Liver (tissue), 9 donors: ENCODE measurements around the gene ADAM10. TPM values are rescaled to one million over a fixed set of nuclear protein-coding genes. Genes with fewer than 3 reads are reported as not detected.

Experiments
- DNase-seq: peaks from one replicate; pipeline ENCODE4 v3.0.0-alpha.2; 2017; ENCODE audit warnings: low spot score
- H3K27ac ChIP-seq, 2 donors: one replicate each; pipeline ENCODE4 v1.7.0; 2013; ENCODE audit warnings: inconsistent platforms in 2 of 2, low read length in 2 of 2, control low read depth in 1 of 2, low read depth in 1 of 2, mild to moderate bottlenecking in 1 of 2
- H3K27me3 ChIP-seq, 4 donors: one replicate each; pipeline versions ENCODE4 v1.6.1 to v1.7.0; 2013; ENCODE audit warnings: low read length in 3 of 4, inconsistent platforms in 1 of 4, mild to moderate bottlenecking in 1 of 4, moderate library complexity in 1 of 4; ENCODE audit not compliant: control insufficient read depth in 4 of 4, insufficient read depth in 4 of 4
- H3K36me3 ChIP-seq, 4 donors: one replicate each; pipeline versions ENCODE4 v1.6.1 to v1.7.0; 2013; ENCODE audit warnings: low read length in 3 of 4, mild to moderate bottlenecking in 3 of 4, low read depth in 1 of 4, moderate library complexity in 1 of 4; ENCODE audit not compliant: control insufficient read depth in 4 of 4, insufficient read depth in 3 of 4
- H3K4me1 ChIP-seq, 4 donors: one replicate each; pipeline versions ENCODE4 v1.6.1 to v1.7.0; 2013; ENCODE audit warnings: low read length in 3 of 4, mild to moderate bottlenecking in 3 of 4, moderate library complexity in 1 of 4; ENCODE audit not compliant: control insufficient read depth in 4 of 4, insufficient read depth in 4 of 4
- H3K4me3 ChIP-seq, 3 donors: one replicate each; pipeline versions ENCODE4 v1.6.1 to v1.7.0; 2013; ENCODE audit warnings: low read length in 3 of 3, control low read depth in 1 of 3, low read depth in 1 of 3, mild to moderate bottlenecking in 1 of 3
- H3K9ac ChIP-seq, 2 donors: one replicate each; pipeline ENCODE4 v1.7.0; 2013; ENCODE audit warnings: low read length in 2 of 2, mild to moderate bottlenecking in 2 of 2, moderate library complexity in 2 of 2, control low read depth in 1 of 2, low read depth in 1 of 2
- H3K9me3 ChIP-seq, 4 donors: one replicate each; pipeline versions ENCODE4 v1.6.1 to v1.7.0; 2013; ENCODE audit warnings: low read length in 3 of 4; ENCODE audit not compliant: control insufficient read depth in 4 of 4
- ATF3 ChIP-seq: IDR thresholded peaks from 2 replicates; pipeline ENCODE4 v1.6.1; 2016; ENCODE audit warnings: antibody characterized with exemption
- CTCF ChIP-seq: fragments of 150-350 bp; IDR thresholded peaks from 2 replicates; pipeline ENCODE4 v1.5.1; 2017; ENCODE audit warnings: improper control_type of control experiment, low read depth, low read length; ENCODE audit not compliant: missing input control
- EGR1 ChIP-seq, 2 donors: IDR thresholded peaks; 2 replicates each; pipeline ENCODE4 v1.6.1; 2016 to 2018; ENCODE audit warnings: antibody characterized with exemption in 2 of 2, low read depth in 2 of 2
- FOXA2 ChIP-seq: IDR thresholded peaks from 2 replicates; pipeline ENCODE4 v1.6.1; 2016; ENCODE audit warnings: antibody characterized with exemption
- GABPA ChIP-seq, 2 donors: IDR thresholded peaks in 1 of 2; conservative IDR thresholded peaks in 1 of 2; 2 replicates each; pipeline ENCODE4 v1.6.1; 2016; ENCODE audit warnings: antibody characterized with exemption in 2 of 2, mild to moderate bottlenecking in 1 of 2, moderate library complexity in 1 of 2
- HNF4G ChIP-seq: IDR thresholded peaks from 2 replicates; pipeline ENCODE4 v1.6.1; 2016; ENCODE audit warnings: antibody characterized with exemption
- JUND ChIP-seq, 2 donors: IDR thresholded peaks; 2 replicates each; pipeline ENCODE4 v1.6.1; 2016; ENCODE audit warnings: antibody characterized with exemption in 2 of 2
- MAX ChIP-seq: IDR thresholded peaks from 2 replicates; pipeline ENCODE4 v1.6.1; 2016; ENCODE audit warnings: antibody characterized with exemption
- RAD21 ChIP-seq, 2 donors: IDR thresholded peaks; 2 replicates each; pipeline ENCODE4 v1.6.1; 2016; ENCODE audit warnings: antibody characterized with exemption in 2 of 2, mild to moderate bottlenecking in 2 of 2
- REST ChIP-seq: IDR thresholded peaks from 2 replicates; pipeline ENCODE4 v1.6.1; 2016; ENCODE audit warnings: antibody characterized with exemption, mild to moderate bottlenecking
- RXRA ChIP-seq, 2 donors: IDR thresholded peaks; 2 replicates each; pipeline ENCODE4 v1.6.1; 2017 to 2018; ENCODE audit warnings: antibody characterized with exemption in 2 of 2, mild to moderate bottlenecking in 1 of 2
- SP1 ChIP-seq: IDR thresholded peaks from 2 replicates; pipeline ENCODE4 v1.6.1; 2018; ENCODE audit warnings: antibody characterized with exemption, mild to moderate bottlenecking
- TAF1 ChIP-seq: conservative IDR thresholded peaks from 2 replicates; pipeline ENCODE4 v1.6.1; 2016; ENCODE audit warnings: antibody characterized with exemption, mild to moderate bottlenecking
- YY1 ChIP-seq: IDR thresholded peaks from 2 replicates; pipeline ENCODE4 v1.6.1; 2016; ENCODE audit warnings: antibody characterized with exemption, mild to moderate bottlenecking
- ZBTB33 ChIP-seq: IDR thresholded peaks from 2 replicates; pipeline ENCODE4 v1.6.1; 2016; ENCODE audit warnings: antibody characterized with exemption
- WGBS: extraction: QIAGEN DNeasy Blood & Tissue Kit; methylation state at CpG from one replicate; pipeline ENCODE4 v1.1.7; 2013; 5-methylcytosine and 5-hydroxymethylcytosine counted together
- polyA plus RNA-seq, 2 donors: library from polyadenylated mRNA; stranded (reverse) in 1 of 2; unstranded in 1 of 2; fragments of 200-250 nt in 1 of 2; fragments of >200 nt in 1 of 2; fragmentation: Nextera tagmentation in 1 of 2; extraction: Ambion mirVana in 1 of 2; gene quantifications; one replicate each; pipeline versions ENCODE4 v1.2.1 to v1.2.3, GENCODE V29; 2013 to 2015
- total RNA-seq, 2 donors: library from RNA; depleted of rRNA; stranded (reverse); fragments of >200 nt; gene quantifications; one replicate each; pipeline ENCODE4 v1.2.3, GENCODE V29; 2014
- donor health status: healthy.
- donor health status: healthy.
- donor health status: healthy.
- donor health status: healthy.
- donor health status: healthy.

ADAM10 gene
- total and polyA plus RNA-seq, 4 donors = 12.6 to 55.6 (median 34.6) TPM

GRCh38 chr15:58641660-58642059 is 107.8 kb downstream of the ADAM10 start (continued):
- no peak for TF ChIP-seq REST

GRCh38 chr15:58639992-58640391 is 109.5 kb downstream of the ADAM10 start:
- no peaks in the 10 kb centered on the region for H3K4me1 ChIP-seq
- WGBS = 97% methylated on average over 1 of the region's 1 CpG
- H3K9ac ChIP-seq = no peak overlapping the region
- H3K27me3 ChIP-seq = no peaks in the 10 kb centered on the region
- no peak overlapping the region for H3K4me3 ChIP-seq
- TF ChIP-seq RAD21 (IDR thresholded peaks at IDR 0.05) = no peak
- TF ChIP-seq GABPA (IDR thresholded peaks at IDR 0.05 in 1 of 2, conservative IDR thresholded peaks at IDR 0.05 in 1 of 2) = no peak
- no peak for TF ChIP-seq JUND (IDR thresholded peaks at IDR 0.05)
- no peak for TF ChIP-seq HNF4G
- no peak for TF ChIP-seq FOXA2
- no peak for TF ChIP-seq ATF3
- no peak for TF ChIP-seq TAF1
- TF ChIP-seq YY1 = no peak
- TF ChIP-seq SP1 = no peak
- no peak for TF ChIP-seq RXRA (IDR thresholded peaks at IDR 0.05)
- no peak for TF ChIP-seq ZBTB33
- no peak for TF ChIP-seq EGR1 (IDR thresholded peaks at IDR 0.05; ENCODE audit: low read depth in 2 of 2)
- DNase-seq = no peak
- H3K9me3 ChIP-seq = no peaks in the 10 kb centered on the region
- H3K27ac ChIP-seq = no peak overlapping the region
- peaks cover 2 to 17% (median 13%) of the 10 kb centered on the region in 4 donors for H3K36me3 ChIP-seq

- no peak overlapping the region for H3K4me3 ChIP-seq
- H3K27ac ChIP-seq = no peak overlapping the region
- no peak for DNase-seq
Measured at GRCh38 chr15:58639002-58639756, 110.3 kb downstream of the ADAM10 start.

More at GRCh38 chr15:58639002-58639756, 110.3 kb downstream of the ADAM10 start:
- WGBS = 92% methylated on average over 2 of the region's 2 CpGs
- Histone ChIP-seq H3K36me3 (peaks cover 2 to 17% (median 13%) of the 10 kb centered on the region in 4 donors), H3K9me3 (no peaks in the 10 kb centered on the region), H3K27me3 (no peaks in the 10 kb centered on the region), H3K4me1 (no peaks in the 10 kb centered on the region), H3K9ac (no peak overlapping the region)
- TF ChIP-seq MAX (no peak), FOXA2 (no peak), JUND (IDR thresholded peaks at IDR 0.05) (no peak), EGR1 (IDR thresholded peaks at IDR 0.05; ENCODE audit: low read depth in 2 of 2) (no peak), HNF4G (no peak), SP1 (no peak), RAD21 (IDR thresholded peaks at IDR 0.05) (no peak), GABPA (IDR thresholded peaks at IDR 0.05 in 1 of 2, conservative IDR thresholded peaks at IDR 0.05 in 1 of 2) (no peak), REST (no peak), CTCF (no peak), RXRA (IDR thresholded peaks at IDR 0.05) (no peak), ATF3 (no peak)
